PC-9 (cell line): ENCODE measurements around the gene RALB.

ENCODE experiments used
- CTCF ChIP-seq: fragments of 200-600 bp; sonication (generic); conservative IDR thresholded peaks from 2 replicates; pipeline ENCODE4 v1.6.1; 2017; ENCODE audit warnings: mixed run types, antibody characterized with exemption, mild to moderate bottlenecking, moderate library complexity
- EZH2 ChIP-seq: fragments of 200-600 bp; sonication (generic); IDR thresholded peaks from 2 replicates; pipeline ENCODE4 v1.8.0; 2017; ENCODE audit warnings: antibody characterized with exemption, low read depth

- TF ChIP-seq CTCF (no peak), EZH2 (no peak)
Measured at GRCh38 chr2:120326066-120326465, 73.4 kb downstream of the RALB start.
